ENCODE data around the gene THSD4.

The THSD4 gene

GRCh38 chr15:71138473-71138872 lies 23.2 kb downstream of the THSD4 start:
- H3K4me1 Mint-ChIP-seq (ENCODE audit: low read depth): no peaks in the 10 kb centered on the region
- H3K27me3 Mint-ChIP-seq: peaks cover 6% of the 10 kb centered on the region
- H3K4me3 Mint-ChIP-seq: no peak overlapping the region
- H3K27ac Mint-ChIP-seq: no peak overlapping the region
- no peaks in the 10 kb centered on the region for H3K9me3 Mint-ChIP-seq
- no peaks in the 10 kb centered on the region for H3K36me3 Mint-ChIP-seq (ENCODE audit: low read depth)
- intact Hi-C loops (cut with micrococcal nuclease): no loop called here

GRCh38 chr15:71139241-71139640 lies 24.0 kb downstream of the THSD4 start:
- Mint-ChIP-seq H3K36me3 (ENCODE audit: low read depth) (no peaks in the 10 kb centered on the region), H3K9me3 (no peaks in the 10 kb centered on the region), H3K27me3 (peaks cover 6% of the 10 kb centered on the region), H3K27ac (no peak overlapping the region), H3K4me3 (no peak overlapping the region), H3K4me1 (ENCODE audit: low read depth) (no peaks in the 10 kb centered on the region)
- intact Hi-C loops (cut with micrococcal nuclease): no loop called here

- intact Hi-C loops (cut with micrococcal nuclease): no loop called here
- no peaks in the 10 kb centered on the region for H3K4me1 Mint-ChIP-seq (ENCODE audit: low read depth)
- H3K9me3 Mint-ChIP-seq: no peaks in the 10 kb centered on the region
- H3K27me3 Mint-ChIP-seq: peaks cover 14% of the 10 kb centered on the region
- H3K4me3 Mint-ChIP-seq: no peak overlapping the region
- H3K36me3 Mint-ChIP-seq (ENCODE audit: low read depth): no peaks in the 10 kb centered on the region
- no peak overlapping the region for H3K27ac Mint-ChIP-seq
These were observed 26.3 kb downstream of the THSD4 start for GRCh38 chr15:71141572-71141971.

DNA sequence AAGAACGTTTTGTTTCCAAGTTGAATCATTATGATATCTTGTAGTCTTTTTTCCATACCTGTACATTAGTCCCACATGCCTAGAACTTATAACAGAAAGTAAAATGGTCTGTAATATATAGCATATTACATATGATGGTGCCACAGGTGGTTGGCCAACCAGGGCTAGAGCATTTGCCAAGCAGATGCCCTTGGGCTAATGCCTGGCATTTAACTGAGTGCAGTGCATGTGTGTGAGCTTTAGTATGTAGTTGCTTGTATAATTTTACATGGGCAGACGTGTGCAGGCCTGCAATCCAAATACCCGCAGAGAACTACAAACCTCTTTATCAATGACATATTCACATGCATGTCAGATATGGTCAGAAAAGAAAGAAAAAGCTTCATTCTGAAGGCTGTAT lies 27.5 kb downstream of the THSD4 start:
- Mint-ChIP-seq H3K27me3 (peaks cover 14% of the 10 kb centered on the region), H3K9me3 (no peaks in the 10 kb centered on the region), H3K27ac (no peak overlapping the region), H3K36me3 (ENCODE audit: low read depth) (no peaks in the 10 kb centered on the region), H3K4me3 (no peak overlapping the region), H3K4me1 (ENCODE audit: low read depth) (no peaks in the 10 kb centered on the region)
- intact Hi-C loops (cut with micrococcal nuclease): no loop called here

GRCh38 chr15:71143373-71144310 lies 28.4 kb downstream of the THSD4 start:
- H3K4me3 Mint-ChIP-seq: no peak overlapping the region
- no peak overlapping the region for H3K27ac Mint-ChIP-seq
- no peaks in the 10 kb centered on the region for H3K9me3 Mint-ChIP-seq
- intact Hi-C loops (cut with micrococcal nuclease): no loop called here
- H3K4me1 Mint-ChIP-seq (ENCODE audit: low read depth): no peaks in the 10 kb centered on the region
- H3K36me3 Mint-ChIP-seq (ENCODE audit: low read depth): no peaks in the 10 kb centered on the region
- H3K27me3 Mint-ChIP-seq: peaks cover 12% of the 10 kb centered on the region

DNA sequence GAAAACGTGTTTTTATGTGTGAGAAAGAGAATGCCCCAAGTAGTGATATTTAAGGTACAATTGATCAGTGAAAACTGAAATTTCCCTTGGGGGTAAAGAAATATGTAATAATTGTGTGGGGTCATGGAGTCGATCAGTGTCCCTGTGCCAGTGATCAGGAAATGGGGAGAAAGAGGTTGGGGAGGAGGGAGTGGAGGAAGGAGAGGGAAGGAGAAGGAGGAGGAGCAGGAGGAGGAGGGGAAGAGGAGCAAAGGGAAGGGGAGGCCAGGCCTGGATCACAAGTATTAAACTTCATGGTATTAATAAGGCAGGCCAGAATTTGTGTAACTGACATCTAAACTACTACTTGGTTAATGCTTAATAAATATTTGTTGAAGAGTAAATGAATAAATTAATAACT lies 30.4 kb downstream of the THSD4 start:
- H3K27ac Mint-ChIP-seq: no peak overlapping the region
- no peaks in the 10 kb centered on the region for H3K4me1 Mint-ChIP-seq (ENCODE audit: low read depth)
- H3K4me3 Mint-ChIP-seq: no peak overlapping the region
- no peaks in the 10 kb centered on the region for H3K36me3 Mint-ChIP-seq (ENCODE audit: low read depth)
- intact Hi-C loops (cut with micrococcal nuclease): no loop called here
- H3K27me3 Mint-ChIP-seq: peaks cover 12% of the 10 kb centered on the region
- H3K9me3 Mint-ChIP-seq: no peaks in the 10 kb centered on the region

GRCh38 chr15:71146580-71146982 lies 31.3 kb downstream of the THSD4 start:
- no peaks in the 10 kb centered on the region for H3K9me3 Mint-ChIP-seq
- H3K4me3 Mint-ChIP-seq: no peak overlapping the region
- H3K27me3 Mint-ChIP-seq: peaks cover 12% of the 10 kb centered on the region
- no peak overlapping the region for H3K27ac Mint-ChIP-seq
- H3K36me3 Mint-ChIP-seq (ENCODE audit: low read depth): no peaks in the 10 kb centered on the region
- intact Hi-C loops (cut with micrococcal nuclease): no loop called here
- H3K4me1 Mint-ChIP-seq (ENCODE audit: low read depth): no peaks in the 10 kb centered on the region

DNA sequence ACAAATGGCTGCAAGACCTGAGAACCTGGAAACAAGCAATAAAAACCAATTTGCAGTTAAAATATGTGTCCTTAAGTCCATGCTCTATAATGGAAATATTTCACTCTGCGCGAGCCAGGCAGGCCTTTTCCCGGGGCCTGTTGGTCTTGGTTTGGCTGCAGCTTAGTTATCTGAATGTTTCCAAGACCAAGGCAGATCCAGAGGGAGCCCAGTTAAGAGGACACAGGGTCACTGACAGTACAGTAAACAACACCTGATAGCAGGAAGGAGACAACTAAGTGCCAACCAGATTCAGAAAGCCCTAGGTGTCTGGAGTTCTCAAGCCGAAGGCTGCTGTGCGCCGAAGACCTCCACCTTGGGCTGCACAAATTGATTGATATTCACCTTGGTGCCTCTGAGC lies 32.8 kb downstream of the THSD4 start:
- intact Hi-C loops (cut with micrococcal nuclease): no loop called here
- Mint-ChIP-seq H3K9me3 (no peaks in the 10 kb centered on the region), H3K27ac (no peak overlapping the region), H3K4me1 (ENCODE audit: low read depth) (no peaks in the 10 kb centered on the region), H3K27me3 (peaks cover 12% of the 10 kb centered on the region), H3K4me3 (no peak overlapping the region), H3K36me3 (ENCODE audit: low read depth) (no peaks in the 10 kb centered on the region)

DNA sequence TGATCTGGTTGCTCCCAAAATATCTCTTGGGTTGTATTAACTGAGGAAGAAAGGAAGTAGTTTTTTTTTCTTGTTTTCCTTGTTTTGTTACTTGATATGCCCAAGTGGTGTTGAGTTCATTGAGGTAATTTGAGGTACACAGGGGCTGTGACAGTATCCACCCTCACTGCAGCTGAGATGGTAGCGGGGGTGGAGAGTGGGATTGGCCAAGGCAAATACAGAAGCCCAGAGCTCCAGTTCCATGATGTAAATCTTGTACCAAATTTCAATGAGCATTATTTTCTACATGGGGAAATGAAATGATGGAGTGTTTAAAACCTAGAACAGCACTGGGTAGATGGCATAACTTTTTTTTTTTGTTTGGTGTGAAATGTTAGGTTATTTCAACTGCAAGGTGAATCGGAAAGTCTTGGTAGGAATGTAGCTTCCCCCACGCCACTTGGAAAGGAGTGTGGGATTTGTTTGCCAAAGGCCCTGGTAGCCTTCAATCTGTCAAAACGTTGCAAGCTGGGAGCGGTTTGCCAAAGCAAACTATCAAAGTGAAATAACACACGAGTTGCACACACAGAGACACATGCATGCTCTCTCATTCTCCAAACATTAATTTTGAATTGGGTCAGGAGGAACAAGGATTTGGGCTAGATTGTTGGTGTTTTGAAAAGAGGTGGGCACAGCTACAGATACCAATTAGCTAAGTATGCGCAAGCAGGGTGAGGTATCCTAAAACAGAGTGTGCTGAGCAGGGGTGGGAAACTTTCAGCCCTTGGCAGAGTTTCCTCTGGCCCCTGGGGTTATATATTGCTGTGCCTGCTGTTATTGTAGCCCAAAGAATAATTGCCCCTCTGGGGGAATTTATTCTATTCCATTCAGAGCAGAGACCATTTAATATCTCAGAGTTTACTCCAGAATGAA lies 34.6 kb downstream of the THSD4 start:
- Mint-ChIP-seq H3K4me1 (ENCODE audit: low read depth) (no peaks in the 10 kb centered on the region), H3K4me3 (no peak overlapping the region), H3K27me3 (peaks cover 6% of the 10 kb centered on the region), H3K36me3 (ENCODE audit: low read depth) (no peaks in the 10 kb centered on the region), H3K9me3 (no peaks in the 10 kb centered on the region), H3K27ac (no peak overlapping the region)
- intact Hi-C loops (cut with micrococcal nuclease): no loop called here

DNA sequence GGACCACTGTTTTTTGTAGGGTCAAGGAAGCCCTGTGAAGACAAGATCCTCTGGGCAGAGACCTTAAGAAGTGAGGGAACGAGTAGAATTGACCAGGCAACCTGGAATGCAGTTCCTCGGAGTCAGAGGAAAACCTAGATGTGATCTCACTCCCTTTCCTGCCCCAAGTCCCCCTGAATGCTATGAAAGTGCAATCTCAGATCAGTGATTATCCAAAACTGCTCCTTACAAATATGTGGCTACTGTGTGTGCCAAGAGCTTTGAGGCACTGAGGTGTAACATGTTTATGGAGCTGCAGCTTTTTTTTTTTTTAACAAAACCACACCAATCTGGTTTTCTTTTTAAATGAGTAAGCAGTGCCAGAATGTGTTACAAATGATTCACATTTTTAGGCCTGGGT lies 35.8 kb downstream of the THSD4 start:
- Mint-ChIP-seq H3K4me3 (no peak overlapping the region), H3K4me1 (ENCODE audit: low read depth) (no peaks in the 10 kb centered on the region), H3K27me3 (peaks cover under 1% of the 10 kb centered on the region), H3K36me3 (ENCODE audit: low read depth) (no peaks in the 10 kb centered on the region), H3K27ac (no peak overlapping the region), H3K9me3 (no peaks in the 10 kb centered on the region)
- intact Hi-C loops (cut with micrococcal nuclease): no loop called here

- intact Hi-C loops (cut with micrococcal nuclease): no loop called here
- Mint-ChIP-seq H3K4me3 (no peak overlapping the region), H3K36me3 (ENCODE audit: low read depth) (no peaks in the 10 kb centered on the region), H3K4me1 (ENCODE audit: low read depth) (no peaks in the 10 kb centered on the region), H3K27me3 (no peaks in the 10 kb centered on the region), H3K27ac (no peak overlapping the region), H3K9me3 (no peaks in the 10 kb centered on the region)
These were observed 37.3 kb downstream of the THSD4 start for GRCh38 chr15:71152542-71152941.

GRCh38 chr15:71153823-71154524 lies 38.7 kb downstream of the THSD4 start:
- Mint-ChIP-seq H3K9me3 (no peaks in the 10 kb centered on the region), H3K27ac (no peak overlapping the region), H3K27me3 (no peaks in the 10 kb centered on the region), H3K4me1 (ENCODE audit: low read depth) (no peaks in the 10 kb centered on the region), H3K36me3 (ENCODE audit: low read depth) (no peaks in the 10 kb centered on the region), H3K4me3 (no peak overlapping the region)
- intact Hi-C loops (cut with micrococcal nuclease): no loop called here

DNA sequence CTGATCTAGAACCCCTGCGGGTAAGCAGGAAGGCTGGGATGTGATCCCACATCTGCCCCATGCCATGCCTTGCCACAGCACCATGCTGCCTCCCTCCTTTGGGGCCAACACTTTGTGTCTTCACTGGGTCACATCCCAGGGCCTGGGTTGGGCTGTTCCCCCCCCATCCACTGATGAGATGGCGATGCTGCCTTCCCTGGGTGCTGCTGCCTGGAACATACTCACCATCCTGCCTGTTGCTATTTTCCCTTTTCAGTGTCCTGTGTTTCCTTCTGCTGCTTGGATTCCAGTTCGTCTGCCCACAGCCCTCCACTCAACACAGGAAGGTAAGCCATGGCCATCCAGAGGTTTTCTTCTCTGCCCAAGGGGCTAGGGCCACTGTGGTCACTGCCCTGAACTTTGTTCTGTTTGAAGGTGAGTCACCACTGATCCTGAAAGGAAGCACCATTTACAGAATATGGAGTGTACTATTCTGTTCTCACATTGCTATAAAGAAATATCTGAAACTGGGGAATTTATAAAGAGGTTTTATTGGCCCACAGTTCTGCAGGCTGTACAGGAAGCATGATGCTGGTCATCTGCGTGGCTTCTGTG lies 39.4 kb downstream of the THSD4 start:
- intact Hi-C loops (cut with micrococcal nuclease): no loop called here
- no peak overlapping the region for H3K27ac Mint-ChIP-seq
- H3K4me1 Mint-ChIP-seq (ENCODE audit: low read depth): no peaks in the 10 kb centered on the region
- no peak overlapping the region for H3K4me3 Mint-ChIP-seq
- H3K9me3 Mint-ChIP-seq: no peaks in the 10 kb centered on the region
- no peaks in the 10 kb centered on the region for H3K27me3 Mint-ChIP-seq
- no peaks in the 10 kb centered on the region for H3K36me3 Mint-ChIP-seq (ENCODE audit: low read depth)
